ENCODE data around the gene DSC2.
A peak's percentile ranks its signal among the peaks of the same experiment; 100 is the strongest.
"Not testable (repeated sequence)": the region's sequence is repeated elsewhere in the genome, so short reads cannot be mapped to it uniquely, and the experiment has no call there.

Gene DSC2

GRCh38 chr18:31043709-31044108 lies 58.5 kb downstream of the DSC2 start:
- DNase-seq (ENCODE audit: low spot score): no peak

- peak; percentile 84 for DNase-seq (ENCODE audit: low spot score)
Observed at GRCh38 chr18:31042406-31043181, 59.6 kb downstream of the DSC2 start, which contains the start of gene DSC3. Gene DSC3 (minus strand): TSS chr18:31042742. CDS start chr18:31042660, 82 bp downstream.

GRCh38 chr18:31042084-31042405 lies 60.2 kb downstream of the DSC2 start:
- no peak for DNase-seq (ENCODE audit: low spot score)

DNA sequence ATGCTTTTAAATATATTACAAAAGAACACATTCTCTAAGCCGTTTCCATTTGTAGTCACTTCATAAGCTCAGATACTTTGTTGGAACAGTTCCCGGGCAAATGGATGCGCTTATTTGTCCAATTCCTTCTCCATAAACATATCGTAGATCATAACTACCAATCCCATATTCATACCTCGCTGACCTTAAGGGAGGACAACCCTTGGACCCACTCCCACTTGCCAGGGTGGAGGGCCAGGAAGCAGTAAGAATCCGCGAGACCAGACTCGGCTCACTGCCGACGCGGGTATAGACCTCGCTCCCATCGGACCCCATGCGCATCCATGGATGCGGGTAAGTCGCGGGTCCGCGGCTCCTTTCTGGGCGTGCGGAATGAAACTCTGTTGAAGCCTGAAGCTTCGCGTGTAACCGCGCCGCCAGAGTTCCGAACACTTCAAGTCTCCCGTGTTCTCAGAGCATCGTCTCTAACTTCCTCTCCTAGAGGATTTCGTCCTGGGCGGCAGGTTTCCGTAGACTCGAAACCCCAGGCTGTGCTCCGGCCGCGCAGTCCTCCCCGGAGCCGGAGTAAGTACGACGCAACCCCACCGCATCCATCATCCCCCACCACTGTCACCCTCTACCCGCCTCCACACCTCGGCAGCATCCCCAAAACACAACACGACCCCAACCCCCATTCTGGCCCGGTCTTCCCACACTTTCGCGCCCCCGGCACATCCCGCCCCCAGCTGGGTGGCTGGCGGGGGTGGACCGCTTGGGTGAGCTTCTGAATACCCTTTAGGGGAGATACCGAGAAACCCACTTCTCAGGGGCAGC lies 60.7 kb downstream of the DSC2 start:
- peak; percentile 58 for DNase-seq (ENCODE audit: low spot score)

- DNase-seq (ENCODE audit: low spot score): peak; percentile 54
Observed at GRCh38 chr18:31040686-31041270, 61.4 kb downstream of the DSC2 start.

DNA sequence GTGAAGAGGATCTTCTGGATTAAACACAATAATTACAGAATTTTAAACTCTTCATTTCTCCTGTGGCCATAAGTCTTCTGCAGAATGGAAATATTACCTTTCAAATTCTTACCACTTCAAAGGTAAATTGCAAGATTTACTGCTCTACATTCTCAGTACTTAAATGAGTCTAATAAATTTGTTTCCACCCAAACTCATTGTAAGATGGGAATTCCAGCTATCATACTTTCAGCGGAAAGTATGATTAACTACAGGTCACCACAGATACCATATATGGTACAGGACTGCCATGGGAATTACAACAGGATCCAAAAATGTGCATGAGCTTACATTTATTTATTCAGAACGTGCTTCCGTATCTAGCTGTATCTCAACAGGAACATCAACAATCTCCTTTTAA lies 62.8 kb downstream of the DSC2 start:
- no peak for DNase-seq (ENCODE audit: low spot score)

DNA sequence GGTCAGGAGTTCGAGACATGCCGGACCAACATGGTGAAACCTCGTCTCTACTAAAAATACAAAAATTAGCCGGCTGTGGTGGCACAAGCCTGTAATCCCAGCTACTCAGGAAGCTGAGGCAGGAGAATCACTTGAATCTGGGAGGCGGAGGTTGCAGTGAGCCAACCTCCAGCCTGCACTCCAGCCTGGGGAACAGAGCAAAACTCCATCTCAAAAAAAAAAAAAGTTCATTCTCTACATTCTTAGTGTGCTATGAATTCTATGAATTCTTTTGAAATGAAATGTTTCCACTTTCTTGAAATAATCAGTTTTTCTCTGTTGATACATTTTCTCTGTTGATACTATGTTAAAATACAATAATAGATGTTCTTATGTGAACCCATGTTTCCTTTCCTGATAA lies 64.5 kb downstream of the DSC2 start:
- DNase-seq (ENCODE audit: low spot score): not testable (repeated sequence)

DNA sequence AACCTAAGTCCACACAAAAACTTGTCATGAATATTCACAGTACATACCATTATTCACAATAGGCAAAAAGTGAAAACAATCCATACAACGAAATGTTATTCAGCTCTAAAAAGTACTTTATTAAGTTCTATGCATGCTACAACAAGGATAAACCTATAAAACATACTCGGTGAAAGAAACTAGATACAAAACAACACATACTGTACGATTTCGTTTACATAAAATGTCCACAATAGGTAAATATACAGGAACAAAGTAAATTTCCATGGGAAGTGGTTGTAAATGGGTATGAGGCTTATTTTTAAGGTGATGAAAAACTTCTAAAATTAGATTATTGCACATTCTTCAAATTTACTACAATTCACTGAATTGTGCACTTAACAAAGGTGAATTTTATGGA lies 67.7 kb downstream of the DSC2 start:
- no peak for DNase-seq (ENCODE audit: low spot score)

DNA sequence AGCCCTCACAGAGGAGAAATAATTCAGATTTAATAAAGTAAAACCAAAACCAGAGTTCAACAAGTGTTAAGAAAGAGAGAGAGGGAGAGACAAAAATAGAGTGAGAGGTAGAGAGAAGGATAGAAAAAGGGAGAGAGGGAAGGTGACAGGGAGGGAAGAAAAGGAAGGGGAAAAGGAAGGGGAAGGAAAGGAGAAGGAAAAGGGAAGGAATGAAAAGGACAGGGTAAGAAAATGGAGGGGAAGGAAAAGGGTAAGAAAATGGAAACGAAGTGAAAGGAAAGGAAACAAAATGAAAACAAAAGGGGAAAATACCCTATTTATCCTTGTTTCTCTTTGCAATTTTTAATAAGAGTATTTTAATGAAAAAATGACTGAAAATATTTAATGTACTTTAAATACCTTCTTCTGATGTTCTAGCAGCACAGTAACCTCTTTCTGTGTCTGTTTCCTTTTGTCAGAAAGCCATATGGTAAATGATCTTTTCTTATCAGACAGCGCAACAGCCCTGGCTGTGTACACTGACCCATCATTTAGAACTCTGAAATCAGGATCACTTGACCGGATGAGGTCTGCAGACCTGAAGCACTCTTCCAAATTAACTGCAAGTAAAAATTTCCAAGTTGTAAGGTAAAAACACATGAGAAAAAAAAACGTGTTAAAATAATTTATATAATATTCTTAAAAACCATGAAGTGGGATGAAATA lies 71.5 kb downstream of the DSC2 start:
- DNase-seq (ENCODE audit: low spot score): no peak

- DNase-seq (ENCODE audit: low spot score): no peak
Observed at GRCh38 chr18:31015715-31016434, 86.3 kb downstream of the DSC2 start.

GRCh38 chr18:31011455-31011854 lies 90.8 kb downstream of the DSC2 start:
- not testable (repeated sequence) for DNase-seq (ENCODE audit: low spot score)

GRCh38 chr18:31010601-31011000 lies 91.6 kb downstream of the DSC2 start:
- no peak for DNase-seq (ENCODE audit: low spot score)

Measured in ecto neural progenitor cell (in vitro differentiated cells).